Fibroblast of lung (primary cell): ENCODE results near the gene TBC1D13.

ENCODE experiments used
- EZH2 ChIP-seq: IDR thresholded peaks from 2 replicates; pipeline ENCODE4 v1.5.1; 2012; ENCODE audit warnings: low read length, control low read depth, mild to moderate bottlenecking; ENCODE audit errors: missing control alignments
- TF ChIP-seq, protein P1 (sequence below), 2 donors: IDR thresholded peaks in 1 of 2; conservative IDR thresholded peaks in 1 of 2; 1 replicate in 1 of 2; 2 replicates in 1 of 2; pipeline ENCODE4 v1.5.1; 2011 to 2012; ENCODE audit warnings: low read length in 2 of 2, control low read depth in 1 of 2, inconsistent platforms in 1 of 2, low read depth in 1 of 2, mild to moderate bottlenecking in 1 of 2

DNA sequence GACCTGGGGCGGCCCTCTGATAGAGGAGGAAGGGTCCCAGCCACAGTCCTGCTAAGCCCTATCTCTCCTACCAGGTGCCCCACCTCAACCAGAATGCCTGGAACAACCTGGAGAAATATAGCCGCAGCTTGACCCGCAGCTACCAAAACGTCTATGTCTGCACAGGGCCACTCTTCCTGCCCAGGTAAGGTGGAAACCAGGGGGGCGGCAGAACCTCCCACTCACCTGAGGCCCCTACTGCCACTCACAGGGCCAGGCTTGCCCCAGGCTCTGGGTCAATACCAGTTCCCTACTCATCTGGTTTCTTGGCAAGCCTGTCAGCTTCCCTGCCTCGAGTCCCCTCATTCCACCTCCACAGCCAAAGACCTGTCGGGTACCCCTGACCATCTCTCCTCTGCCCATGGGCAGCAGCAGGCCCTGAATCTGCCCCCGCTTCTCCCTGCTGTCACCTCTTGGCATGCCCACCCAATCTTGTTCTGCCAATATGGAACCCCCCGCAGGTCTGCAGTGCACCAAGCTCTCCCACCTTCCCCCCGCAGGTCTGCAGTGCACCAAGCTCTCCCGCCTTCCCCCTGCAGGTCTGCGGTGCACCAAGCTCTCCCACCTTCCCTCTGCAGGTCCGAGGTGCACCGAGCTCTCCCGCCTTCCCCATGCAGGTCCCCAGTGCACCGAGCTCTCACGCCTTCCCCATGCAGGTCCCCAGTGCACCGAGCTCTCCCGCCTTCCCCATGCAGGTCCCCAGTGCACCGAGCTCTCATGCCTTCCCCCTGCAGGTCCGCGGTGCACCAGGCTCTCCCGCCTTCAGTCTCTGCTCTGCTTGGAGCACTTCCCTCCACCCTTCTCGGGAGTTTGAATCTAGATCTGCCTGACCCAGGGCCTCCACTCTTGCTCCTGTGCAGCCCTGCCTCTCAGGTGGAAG lies 33.9 kb downstream of the TBC1D13 start:
- TF ChIP-seq, protein P1, sequence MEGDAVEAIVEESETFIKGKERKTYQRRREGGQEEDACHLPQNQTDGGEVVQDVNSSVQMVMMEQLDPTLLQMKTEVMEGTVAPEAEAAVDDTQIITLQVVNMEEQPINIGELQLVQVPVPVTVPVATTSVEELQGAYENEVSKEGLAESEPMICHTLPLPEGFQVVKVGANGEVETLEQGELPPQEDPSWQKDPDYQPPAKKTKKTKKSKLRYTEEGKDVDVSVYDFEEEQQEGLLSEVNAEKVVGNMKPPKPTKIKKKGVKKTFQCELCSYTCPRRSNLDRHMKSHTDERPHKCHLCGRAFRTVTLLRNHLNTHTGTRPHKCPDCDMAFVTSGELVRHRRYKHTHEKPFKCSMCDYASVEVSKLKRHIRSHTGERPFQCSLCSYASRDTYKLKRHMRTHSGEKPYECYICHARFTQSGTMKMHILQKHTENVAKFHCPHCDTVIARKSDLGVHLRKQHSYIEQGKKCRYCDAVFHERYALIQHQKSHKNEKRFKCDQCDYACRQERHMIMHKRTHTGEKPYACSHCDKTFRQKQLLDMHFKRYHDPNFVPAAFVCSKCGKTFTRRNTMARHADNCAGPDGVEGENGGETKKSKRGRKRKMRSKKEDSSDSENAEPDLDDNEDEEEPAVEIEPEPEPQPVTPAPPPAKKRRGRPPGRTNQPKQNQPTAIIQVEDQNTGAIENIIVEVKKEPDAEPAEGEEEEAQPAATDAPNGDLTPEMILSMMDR (conservative IDR thresholded peaks at IDR 0.05 in 1 of 2, IDR thresholded peaks at IDR 0.05 in 1 of 2; ENCODE audit: low read depth in 1 of 2, low read length in 2 of 2), result no peak
- no peak for TF ChIP-seq EZH2
